ENCODE measurements around the gene CRYL1. TPM values are rescaled to one million over a fixed set of nuclear protein-coding genes. Genes with fewer than 3 reads are reported as not detected.
"Not testable (repeated sequence)": the region's sequence is repeated elsewhere in the genome, so short reads cannot be mapped to it uniquely, and the experiment has no call there.

The CRYL1 gene
- total RNA-seq, 1 donor: 21.3 TPM

- peak; percentile 51 for DNase-seq (ENCODE audit: low read depth)
- no peak overlapping the region for H3K4me3 ChIP-seq (ENCODE audit: low read depth, low read length)
- TF ChIP-seq CTCF (IDR thresholded peaks at IDR 0.05; ENCODE audit: insufficient read depth, low read length): no peak
These were observed 86.4 kb downstream of the CRYL1 start for GRCh38 chr13:20439261-20439660.

GRCh38 chr13:20438801-20439200 lies 86.9 kb downstream of the CRYL1 start:
- no peak for TF ChIP-seq CTCF (IDR thresholded peaks at IDR 0.05; ENCODE audit: insufficient read depth, low read length)
- DNase-seq (ENCODE audit: low read depth): no peak
- no peak overlapping the region for H3K4me3 ChIP-seq (ENCODE audit: low read depth, low read length)

- no peak for TF ChIP-seq CTCF (IDR thresholded peaks at IDR 0.05; ENCODE audit: insufficient read depth, low read length)
- DNase-seq (ENCODE audit: low read depth): no peak
- no peak overlapping the region for H3K4me3 ChIP-seq (ENCODE audit: low read depth, low read length)
These were observed 89.2 kb downstream of the CRYL1 start for GRCh38 chr13:20436505-20436904.

GRCh38 chr13:20435616-20436368 lies 89.9 kb downstream of the CRYL1 start:
- H3K4me3 ChIP-seq (ENCODE audit: low read depth, low read length): no peak overlapping the region
- DNase-seq (ENCODE audit: low read depth): no peak
- no peak for TF ChIP-seq CTCF (IDR thresholded peaks at IDR 0.05; ENCODE audit: insufficient read depth, low read length)

- DNase-seq (ENCODE audit: low read depth); H3K4me3 ChIP-seq (ENCODE audit: low read depth, low read length): not testable (repeated sequence)
These were observed 91.4 kb downstream of the CRYL1 start for GRCh38 chr13:20434210-20434609.

- no peak overlapping the region for H3K4me3 ChIP-seq (ENCODE audit: low read depth, low read length)
- DNase-seq (ENCODE audit: low read depth): no peak
- no peak for TF ChIP-seq CTCF (IDR thresholded peaks at IDR 0.05; ENCODE audit: insufficient read depth, low read length)
These were observed 93.8 kb downstream of the CRYL1 start for GRCh38 chr13:20431687-20432384.

- TF ChIP-seq CTCF (IDR thresholded peaks at IDR 0.05; ENCODE audit: insufficient read depth, low read length): no peak
- no peak overlapping the region for H3K4me3 ChIP-seq (ENCODE audit: low read depth, low read length)
- DNase-seq (ENCODE audit: low read depth): no peak
These were observed 94.6 kb downstream of the CRYL1 start for GRCh38 chr13:20431080-20431479.

Measured in fibroblast of the aortic adventitia (primary cell).